Lower leg skin (tissue), 4 donors: ENCODE results near the gene LZIC. TPM values are rescaled to one million over a fixed set of nuclear protein-coding genes. Genes with fewer than 3 reads are reported as not detected.

Source experiments
- DNase-seq, 2 donors: peaks; one replicate each; pipeline ENCODE4 v3.0.0-alpha.2; 2019; ENCODE audit warnings: low spot score in 2 of 2
- H3K4me3 ChIP-seq: fragments of 200-600 bp; sonication (generic); 2 replicates; pipeline ENCODE4 v1.5.1; 2017; ENCODE audit warnings: mild to moderate bottlenecking, low read depth; ENCODE audit not compliant: poor library complexity, severe bottlenecking
- CTCF ChIP-seq, 3 donors: fragments of 450-650 bp; IDR thresholded peaks; one replicate each; pipeline ENCODE4 v1.5.1; 2016; ENCODE audit warnings: antibody characterized with exemption in 3 of 3, mild to moderate bottlenecking in 3 of 3, moderate library complexity in 2 of 3
- POLR2A ChIP-seq, 2 donors: fragments of 450-650 bp; IDR thresholded peaks; one replicate each; pipeline ENCODE4 v1.6.1; 2016 to 2017; ENCODE audit warnings: antibody characterized with exemption in 2 of 2, mild to moderate bottlenecking in 1 of 2, moderate library complexity in 1 of 2
- WGBS, 2 donors: methylation state at CpG; one replicate each; pipeline ENCODE4 v1.1.5; 2018; 5-methylcytosine and 5-hydroxymethylcytosine counted together
- intact Hi-C: fragments of 100-400 bp; cut with DNase I; formaldehyde crosslinking; loops from one replicate; pipeline ENCODE4 v1.15.0; 2023; ENCODE audit warnings: low total_unique reads
- total RNA-seq, 4 donors: library from RNA; depleted of rRNA; stranded (reverse); fragments of >200 nt; gene quantifications; one replicate each; pipeline ENCODE4 v1.1.0, GENCODE V29; 2016

LZIC gene
- total RNA-seq, 4 donors from 2014 or later: 18.3 to 31.0 (median 27.4) TPM

- TF ChIP-seq POLR2A (IDR thresholded peaks at IDR 0.05) (no peak), CTCF (IDR thresholded peaks at IDR 0.05) (no peak)
- no peak overlapping the region for H3K4me3 ChIP-seq
- DNase-seq: no peak
- 59 to 84% methylated on average over 4 of the region's 4 CpGs for WGBS, 2 donors
- intact Hi-C loops: no loop called here
Measured at GRCh38 chr1:9905010-9905409, 38.2 kb downstream of the LZIC start.

DNA sequence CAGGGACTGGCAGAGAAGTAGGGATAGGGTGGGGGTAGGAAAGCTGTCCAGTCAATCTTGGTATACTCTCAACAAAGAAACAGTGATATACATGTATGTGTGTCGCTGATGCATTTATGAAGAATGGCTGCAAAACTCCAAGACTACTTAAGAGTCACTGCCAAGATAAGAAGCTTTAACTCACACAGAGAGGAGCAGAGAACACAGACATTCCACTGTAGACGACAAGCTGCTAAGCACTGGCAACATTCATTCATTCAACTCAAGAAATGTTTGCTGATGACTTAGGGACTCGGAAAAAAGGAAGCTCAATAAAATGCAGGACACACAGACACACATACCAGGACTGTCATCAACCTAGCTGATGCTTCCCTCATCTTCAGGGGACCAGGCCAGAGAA lies 38.6 kb downstream of the LZIC start:
- 61 to 67% methylated on average over 3 of the region's 3 CpGs for WGBS, 2 donors
- no peak for TF ChIP-seq POLR2A (IDR thresholded peaks at IDR 0.05)
- no peak for TF ChIP-seq CTCF (IDR thresholded peaks at IDR 0.05)

DNA sequence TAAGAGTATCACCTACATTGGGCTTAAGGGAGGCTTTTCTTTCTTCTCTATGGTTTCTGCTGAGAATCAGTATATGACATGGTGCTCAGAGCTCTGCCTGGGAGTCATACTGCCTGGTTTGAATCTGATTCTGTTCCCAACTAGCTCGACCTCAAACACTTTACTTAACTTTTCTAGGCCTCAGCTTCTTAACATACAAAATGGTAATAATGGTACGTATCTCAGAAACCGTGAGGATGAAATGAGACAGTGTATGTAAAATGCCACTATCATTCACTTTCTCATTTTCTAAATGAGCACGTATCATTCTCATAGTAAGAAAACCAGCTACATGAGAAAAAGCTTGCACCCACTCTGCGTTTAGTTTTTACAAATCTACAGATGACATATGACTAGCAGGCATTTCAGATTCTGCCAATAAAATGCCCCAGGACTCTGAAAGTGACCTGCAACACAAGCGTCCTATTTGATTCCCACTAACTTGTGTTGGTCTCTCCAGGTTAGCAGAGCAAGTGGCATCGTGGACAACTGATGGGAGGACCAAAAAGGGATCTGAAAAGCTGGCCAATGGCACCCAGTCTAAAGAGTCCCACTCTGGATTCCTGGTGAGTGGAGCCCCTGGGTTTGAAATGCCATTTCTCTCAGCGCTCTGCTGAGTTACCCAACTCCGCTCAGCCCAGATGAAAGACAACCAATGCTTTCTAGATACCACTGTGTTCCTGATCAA lies 39.2 kb downstream of the LZIC start:
- intact Hi-C loops: no loop called here
- no peak overlapping the region for H3K4me3 ChIP-seq
- WGBS, 2 donors: 85% methylated on average over 9 of the region's 9 CpGs
- DNase-seq: no peak
- no peak for TF ChIP-seq POLR2A (IDR thresholded peaks at IDR 0.05)
- no peak for TF ChIP-seq CTCF (IDR thresholded peaks at IDR 0.05)

More for the DNA sequence above, 38.6 kb downstream of the LZIC start:
- DNase-seq: no peak
- H3K4me3 ChIP-seq: no peak overlapping the region
- intact Hi-C loops: no loop called here

DNA sequence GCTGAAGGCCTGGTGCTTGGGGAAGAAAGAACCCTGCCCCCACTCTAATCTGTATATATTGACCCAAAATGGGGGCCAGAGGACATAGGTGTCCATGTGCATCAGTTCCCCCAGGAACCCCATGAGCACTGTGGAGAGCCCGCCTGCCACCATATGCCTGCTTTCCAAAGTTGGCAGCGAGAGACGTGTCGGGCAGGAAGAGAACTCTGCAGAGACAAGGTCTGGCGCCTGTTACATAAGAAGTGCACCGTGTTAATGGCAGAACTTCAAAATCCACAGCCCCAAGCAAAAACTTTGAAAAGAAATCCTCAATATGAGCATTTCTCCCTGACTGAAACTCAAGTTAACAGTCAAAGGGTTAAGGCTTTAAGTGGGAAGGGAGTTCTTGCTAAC lies 41.1 kb downstream of the LZIC start:
- 54 to 57% methylated on average over 6 of the region's 6 CpGs for WGBS, 2 donors
- H3K4me3 ChIP-seq: no peak overlapping the region
- intact Hi-C loops: no loop called here
- DNase-seq: no peak
- TF ChIP-seq POLR2A (IDR thresholded peaks at IDR 0.05): no peak

GRCh38 chr1:9901148-9902059 lies 41.8 kb downstream of the LZIC start:
- H3K4me3 ChIP-seq: no peak overlapping the region
- DNase-seq: no peak
- intact Hi-C loops: no loop called here
- WGBS, 2 donors: 53 to 65% methylated on average over 8 to 9 of the region's 9 CpGs
- TF ChIP-seq CTCF (IDR thresholded peaks at IDR 0.05): no peak
- no peak for TF ChIP-seq POLR2A (IDR thresholded peaks at IDR 0.05)
